Measurements from ENCODE around the gene ECEL1.

The ECEL1 gene

DNA sequence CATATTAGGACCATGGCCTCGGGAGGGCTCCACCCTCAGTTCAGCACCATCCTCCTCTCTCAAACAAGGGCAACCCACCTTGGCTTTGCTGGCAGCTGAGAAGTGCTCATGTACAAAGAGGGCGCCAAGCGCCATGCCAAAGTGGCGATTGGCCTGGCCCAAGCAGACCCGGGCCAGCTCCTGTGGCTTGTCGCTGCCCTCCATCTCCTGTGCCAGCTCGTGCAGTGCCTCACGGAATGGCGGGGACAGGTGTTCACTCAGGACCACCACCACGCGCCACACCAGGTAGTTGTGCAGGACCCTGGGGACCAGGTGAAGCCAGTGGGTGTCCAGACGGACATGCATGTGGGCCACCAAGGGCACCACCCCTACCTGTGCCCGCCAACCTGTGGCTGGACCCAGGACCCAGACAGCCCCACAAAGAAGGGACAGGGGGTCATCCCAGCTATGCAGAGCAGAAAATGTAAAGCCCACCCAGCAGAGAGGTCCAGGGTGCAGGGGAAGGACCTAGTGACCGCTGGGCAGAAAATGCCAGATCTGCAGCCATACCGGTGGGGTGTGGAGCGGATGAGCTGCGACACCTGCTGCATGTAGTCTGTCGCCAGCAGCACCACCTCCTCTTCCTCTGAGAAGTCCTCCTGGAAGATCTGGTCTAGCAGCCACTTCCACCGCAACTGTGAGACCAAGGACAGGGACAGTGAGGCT lies 3.6 kb downstream of the ECEL1 start:
- DNase-seq (ENCODE audit: low read depth in 2 of 2), result no peak

DNA sequence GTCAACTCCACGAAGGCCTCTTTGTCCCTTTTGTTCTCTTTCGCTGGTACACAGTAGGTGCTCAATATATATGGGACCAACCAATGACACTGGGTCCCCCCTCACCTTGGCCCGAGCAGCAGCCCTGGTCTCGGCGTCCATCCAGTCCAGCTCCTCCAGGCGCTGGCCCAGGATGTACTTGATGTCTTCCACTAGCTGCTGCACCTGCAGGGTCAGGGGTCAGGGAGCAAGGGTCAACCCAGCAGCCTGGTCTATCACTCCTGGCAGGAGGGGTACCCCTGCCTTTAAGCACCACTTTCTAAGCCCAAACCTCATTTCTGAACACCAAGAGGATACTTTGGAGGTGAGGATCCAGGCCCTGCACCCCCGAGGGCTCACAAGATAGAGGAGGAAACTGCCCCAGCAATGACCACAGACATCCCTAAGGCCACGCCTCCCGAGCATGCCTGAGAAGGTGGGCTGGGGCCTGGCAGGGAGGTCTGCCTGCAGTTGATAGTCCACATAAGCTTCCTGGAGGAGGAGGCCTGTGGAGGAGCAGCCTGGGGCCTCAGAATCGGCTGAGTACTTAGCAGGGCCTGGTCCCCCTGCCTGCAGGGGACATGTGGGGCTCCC lies 4.2 kb downstream of the ECEL1 start:
- no peak for DNase-seq (ENCODE audit: low read depth in 2 of 2)

DNA sequence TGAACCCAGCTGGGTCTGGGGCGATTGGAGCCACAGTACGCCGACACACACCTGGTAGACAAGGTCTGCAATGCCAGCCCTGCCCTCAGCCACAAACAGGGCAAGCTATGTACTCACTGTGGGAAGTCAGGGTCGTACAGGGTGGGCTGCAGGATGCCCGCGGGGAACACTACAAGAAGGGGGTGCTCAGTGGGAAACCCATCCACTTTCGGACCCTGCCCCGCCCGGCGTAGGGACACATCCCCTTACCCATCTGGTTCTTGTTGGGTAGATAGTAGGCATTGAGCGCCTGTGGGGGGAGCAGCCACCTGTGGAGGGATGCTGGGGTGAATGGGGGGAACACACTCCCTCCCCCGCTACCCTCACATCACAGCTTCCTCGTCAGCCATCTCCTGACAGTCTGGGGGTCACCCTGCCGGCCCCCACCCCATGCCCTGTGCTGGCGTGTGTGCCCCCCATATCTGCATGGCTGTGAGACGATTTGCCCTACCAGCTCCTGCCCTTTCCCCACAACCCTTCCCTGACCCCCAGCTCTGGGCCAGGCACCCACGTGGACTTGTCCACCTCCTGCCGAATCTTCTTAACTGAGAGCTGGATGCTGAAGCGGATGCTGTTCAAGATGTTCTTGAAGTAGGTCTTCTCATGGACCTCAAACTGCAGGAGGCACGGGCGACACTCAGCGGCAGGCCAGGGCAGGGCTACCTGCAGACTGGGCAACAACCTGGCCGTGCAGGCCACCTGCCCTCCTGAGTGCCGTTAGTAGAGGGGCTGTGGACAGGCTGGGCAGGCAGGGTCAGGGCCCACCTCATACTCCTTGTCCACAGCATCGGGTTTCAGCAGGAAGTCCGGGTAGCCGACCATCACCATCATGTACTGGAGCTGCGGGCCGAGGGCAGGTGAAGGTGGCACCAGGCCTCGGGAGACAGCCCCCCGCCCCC lies 5.1 kb downstream of the ECEL1 start:
- DNase-seq (ENCODE audit: low read depth in 2 of 2), result no peak

DNA sequence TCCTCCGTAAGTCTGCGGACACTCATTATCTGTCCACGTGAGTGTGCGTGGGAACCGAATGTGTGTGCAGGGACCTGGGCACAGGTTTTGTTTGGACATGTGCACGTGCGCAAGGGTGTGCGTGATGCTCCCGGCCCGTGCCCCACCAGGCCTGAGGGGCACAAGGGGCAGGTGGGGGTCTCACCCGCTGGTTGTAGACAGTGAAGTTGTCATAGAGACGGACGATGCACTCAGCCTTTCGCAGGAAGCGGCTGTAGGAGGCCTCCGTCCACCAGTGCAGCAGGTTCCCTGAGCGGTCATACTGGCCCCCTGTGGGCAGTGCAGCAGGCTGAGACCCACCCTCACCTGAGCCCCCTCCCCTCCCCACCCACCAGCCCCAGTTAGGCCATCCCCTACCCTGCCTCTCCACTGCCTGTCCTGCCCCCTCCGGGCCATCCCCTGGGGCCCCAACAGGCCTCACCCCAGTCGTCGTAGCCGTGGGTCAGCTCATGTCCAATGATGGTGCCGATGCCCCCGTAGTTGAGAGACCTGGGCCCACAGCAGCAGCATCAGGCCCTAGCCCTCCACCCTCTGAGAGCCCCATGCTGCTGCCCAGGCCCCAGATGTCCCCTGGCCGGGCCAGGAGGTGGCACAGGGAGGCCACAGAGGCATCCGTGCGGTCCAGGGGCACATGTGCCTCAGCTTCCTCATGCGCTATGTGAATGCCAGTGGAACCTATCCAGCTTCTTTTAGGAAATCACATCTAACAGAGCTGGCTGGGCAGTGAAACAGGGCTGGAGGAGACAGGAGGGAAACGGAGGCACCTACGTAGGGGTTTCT lies 6.1 kb downstream of the ECEL1 start:
- no peak for DNase-seq (ENCODE audit: low read depth in 2 of 2)

DNA sequence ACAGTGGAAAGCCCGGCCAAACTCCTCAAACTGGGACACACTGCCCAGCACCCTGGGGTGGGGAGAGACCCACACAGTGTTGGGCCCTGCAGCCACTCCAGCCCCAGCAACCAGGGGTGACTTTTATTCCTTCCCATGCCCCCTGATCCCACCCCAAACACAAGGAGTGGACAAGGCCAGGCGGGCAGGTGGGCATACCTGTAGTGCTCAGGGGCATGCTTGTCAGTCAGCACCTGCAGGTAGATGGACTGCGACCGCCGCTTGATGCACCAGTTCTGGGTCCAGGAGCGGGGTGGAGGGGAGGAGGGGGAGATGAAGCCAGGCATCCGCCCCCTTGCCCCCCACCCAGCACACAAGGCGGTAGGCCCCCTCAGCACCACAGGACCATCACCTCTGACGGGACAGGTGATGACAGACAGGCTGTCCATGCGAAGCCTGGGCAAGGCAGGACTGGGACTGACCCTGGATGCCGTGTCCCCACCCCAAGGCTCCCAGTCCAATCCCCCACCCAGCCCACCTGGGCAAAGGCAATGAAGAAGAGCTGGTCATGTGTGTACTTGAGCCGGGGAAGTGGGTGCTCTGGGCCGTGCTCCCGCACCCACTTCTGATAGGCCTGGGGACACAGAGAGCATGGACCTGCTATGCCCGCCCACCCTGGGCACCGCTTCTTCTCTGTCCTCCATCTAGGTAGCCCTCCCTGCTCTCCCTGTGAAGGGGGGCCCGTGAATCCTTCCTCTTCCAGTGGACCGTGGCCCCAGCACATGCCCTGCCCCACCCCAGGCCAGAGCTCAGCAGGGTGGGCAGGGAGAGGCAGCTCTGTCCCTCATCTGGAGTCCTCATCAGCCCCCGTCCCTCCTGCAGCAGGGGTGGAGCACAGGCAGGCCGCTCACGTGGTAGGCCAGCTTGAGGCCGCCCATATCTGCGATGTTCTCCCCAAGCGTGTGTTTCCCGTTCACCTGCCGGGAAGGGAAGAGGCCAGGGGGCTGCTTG lies 7.1 kb downstream of the ECEL1 start:
- DNase-seq (ENCODE audit: low read depth in 2 of 2), result no peak

DNA sequence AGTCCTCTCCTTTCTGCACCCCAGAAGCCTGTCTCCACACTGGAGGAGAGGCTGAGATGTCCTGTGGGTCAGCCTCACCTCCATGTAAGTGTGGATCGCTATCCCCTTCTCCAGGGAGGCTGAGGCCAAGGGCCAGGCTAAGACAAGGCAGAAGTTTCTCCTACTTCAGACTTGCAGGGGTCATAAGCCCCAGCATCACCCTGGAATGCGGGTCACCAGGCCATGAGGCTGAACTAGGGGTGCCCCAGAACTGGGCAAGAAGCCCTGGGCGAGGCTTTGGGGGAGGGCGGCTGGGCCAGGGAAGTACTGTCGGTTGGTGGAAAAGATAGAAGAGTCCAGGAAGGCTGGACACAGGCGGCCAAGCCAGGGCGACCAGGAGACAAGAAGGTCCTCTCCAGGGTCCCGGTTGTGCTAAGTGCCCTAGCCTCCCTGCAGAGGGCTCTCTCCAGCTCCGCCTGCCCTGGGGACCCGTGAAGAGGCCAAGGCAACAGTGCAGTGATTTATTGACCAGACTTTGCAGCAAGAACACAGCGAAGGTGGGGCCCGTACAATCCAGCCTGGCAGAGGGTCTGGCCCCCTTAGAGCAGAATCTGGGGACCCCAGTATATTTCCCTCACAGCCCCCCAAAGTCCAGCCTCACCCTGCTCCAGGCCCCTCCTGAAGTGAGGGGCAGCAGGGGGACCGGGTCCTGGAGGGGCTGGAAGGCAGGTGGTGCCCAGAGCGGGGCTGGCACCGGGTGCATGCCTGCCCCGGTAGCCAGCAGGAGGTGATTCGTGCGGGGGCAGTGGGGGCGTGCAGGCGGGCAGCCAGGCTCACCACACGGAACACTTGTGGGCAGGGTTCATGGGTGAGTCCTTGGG lies 8.1 kb downstream of the ECEL1 start:
- no peak for DNase-seq (ENCODE audit: low read depth in 2 of 2)

DNA sequence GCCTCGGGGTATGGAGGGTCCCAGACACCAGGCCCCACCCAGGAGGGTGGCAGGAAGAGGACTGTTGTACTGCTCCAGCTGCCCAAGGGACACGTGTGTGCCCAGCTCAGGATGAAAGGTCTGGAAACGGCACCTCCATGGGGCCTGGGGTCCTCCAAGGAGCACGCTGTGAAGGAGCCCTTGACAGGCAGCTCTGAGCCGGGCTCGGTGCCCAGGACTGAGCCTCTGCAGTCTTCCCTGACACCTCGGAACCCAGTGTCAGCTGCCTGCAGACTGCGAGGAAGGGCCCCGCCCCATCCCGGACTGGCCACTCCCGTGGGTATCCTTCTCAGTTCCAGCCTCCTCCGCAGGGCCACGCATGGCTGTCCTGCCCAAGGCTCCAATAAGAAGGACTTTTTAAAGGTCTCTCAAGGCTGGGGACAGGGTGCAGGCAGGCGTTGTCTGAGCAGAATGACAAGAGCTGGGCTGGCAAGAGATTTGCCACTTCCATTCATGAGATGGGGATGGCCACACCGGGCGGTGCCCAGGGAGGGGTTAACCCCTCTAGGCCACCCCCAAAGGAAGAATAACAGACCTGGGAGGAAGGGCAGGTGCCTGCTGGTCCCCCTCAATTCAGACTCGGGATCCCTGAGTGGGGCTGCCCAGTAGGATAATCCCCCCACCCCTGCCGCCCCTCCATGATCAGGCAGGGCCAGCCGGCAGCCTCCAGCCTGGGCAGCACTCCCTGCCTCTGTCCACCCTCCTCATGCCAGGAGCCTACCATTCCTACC lies 8.9 kb downstream of the ECEL1 start:
- no peak for DNase-seq (ENCODE audit: low read depth in 2 of 2)

DNA sequence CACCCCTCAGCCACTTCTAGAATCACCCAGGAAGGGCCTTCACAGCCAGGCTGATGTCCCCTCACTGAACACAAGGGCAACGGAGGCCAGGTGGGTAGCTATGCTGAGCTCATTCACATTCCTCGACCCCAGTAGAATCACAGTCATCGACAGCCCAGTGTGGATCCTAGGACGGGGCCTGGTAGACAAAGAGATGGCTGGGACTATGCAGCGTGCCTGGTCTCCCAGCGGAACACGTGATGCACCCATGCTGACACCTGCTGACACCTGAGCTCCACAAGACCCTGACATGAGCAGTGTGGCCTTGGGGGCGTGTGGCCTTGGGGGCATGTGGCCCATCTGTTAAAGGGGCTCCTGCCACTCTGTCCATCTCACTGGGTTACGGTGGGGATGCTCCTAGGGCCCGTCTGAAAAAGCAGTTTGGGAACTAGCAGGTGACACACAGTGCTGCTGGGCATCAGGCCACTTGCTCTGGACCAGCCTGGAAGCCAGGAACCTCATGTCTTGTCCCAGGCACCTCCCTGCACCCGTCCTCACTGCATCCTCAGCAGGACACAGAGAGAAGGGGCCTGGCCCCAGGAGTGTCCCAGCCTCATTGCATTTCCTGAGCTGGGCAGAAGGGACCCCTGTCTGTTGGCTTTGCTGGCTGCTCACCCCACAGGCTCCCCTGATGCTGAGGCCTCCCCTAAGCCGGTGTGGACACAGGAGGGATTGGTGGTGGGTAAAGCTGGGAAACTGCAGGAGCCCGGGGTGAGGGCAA lies 9.7 kb downstream of the ECEL1 start:
- no peak for DNase-seq (ENCODE audit: low read depth in 2 of 2)

DNA sequence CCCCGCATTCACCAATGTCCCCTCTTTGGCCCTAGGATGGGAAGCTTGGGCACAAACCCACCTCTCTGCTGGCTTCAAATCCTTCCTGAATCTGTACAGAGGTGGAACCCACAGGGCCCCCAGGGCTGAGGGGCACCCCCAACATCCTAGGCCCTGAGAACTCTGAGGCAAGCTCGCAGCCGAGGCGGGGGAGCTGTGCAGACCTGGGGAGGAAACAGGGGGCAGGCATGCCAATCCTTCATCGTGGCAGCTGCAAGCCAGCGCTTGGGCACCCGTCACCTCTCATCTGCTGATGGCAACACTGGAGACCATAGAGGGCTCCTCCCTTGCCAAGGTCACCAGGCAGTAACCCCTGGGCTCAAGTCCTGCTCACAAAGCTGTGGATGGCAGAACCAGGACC lies 10.8 kb downstream of the ECEL1 start:
- DNase-seq (ENCODE audit: low read depth in 2 of 2), result no peak

DNA sequence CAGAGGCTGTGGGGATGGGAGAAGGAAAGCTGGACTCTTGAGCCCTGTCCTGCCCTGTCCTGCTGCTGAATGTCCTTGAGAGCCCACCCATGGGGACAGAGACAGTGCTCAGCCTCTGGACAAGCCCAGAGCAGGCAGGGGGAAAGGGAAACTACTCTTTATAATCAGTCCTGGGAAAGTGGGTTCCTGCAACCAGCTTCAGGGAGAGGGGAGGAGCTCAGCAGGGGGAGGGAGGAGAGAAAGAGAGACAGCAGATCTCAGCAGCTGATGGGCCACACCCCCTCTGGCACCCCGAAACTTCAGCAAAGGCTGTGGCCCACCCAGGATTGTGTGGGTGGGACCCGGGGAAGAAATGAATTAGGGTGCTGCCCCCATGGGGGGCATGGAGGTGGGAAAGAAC lies 11.6 kb downstream of the ECEL1 start:
- no peak for DNase-seq (ENCODE audit: low read depth in 2 of 2)

DNA sequence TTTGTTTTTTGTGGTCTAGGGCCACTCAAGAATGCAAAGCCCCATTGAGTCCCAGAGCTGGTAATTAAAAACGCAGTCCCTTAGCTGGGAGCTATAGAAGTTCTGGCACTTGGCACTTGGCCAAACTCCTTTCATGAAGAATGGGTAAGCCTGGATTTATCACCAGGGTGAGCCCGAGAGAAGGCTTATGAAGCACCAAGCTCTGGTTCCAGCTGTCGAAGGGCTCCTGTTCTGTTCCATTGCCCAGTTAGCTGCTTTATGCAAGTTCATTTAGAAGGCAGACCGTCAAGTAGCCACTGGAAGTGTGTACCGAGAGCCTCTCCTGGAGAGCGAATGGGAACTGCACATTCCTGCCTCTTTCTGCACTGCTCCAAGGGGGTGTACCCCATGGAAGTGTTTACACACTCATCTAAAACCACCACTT lies 14.2 kb downstream of the ECEL1 start:
- no peak for DNase-seq (ENCODE audit: low read depth in 2 of 2)

DNA sequence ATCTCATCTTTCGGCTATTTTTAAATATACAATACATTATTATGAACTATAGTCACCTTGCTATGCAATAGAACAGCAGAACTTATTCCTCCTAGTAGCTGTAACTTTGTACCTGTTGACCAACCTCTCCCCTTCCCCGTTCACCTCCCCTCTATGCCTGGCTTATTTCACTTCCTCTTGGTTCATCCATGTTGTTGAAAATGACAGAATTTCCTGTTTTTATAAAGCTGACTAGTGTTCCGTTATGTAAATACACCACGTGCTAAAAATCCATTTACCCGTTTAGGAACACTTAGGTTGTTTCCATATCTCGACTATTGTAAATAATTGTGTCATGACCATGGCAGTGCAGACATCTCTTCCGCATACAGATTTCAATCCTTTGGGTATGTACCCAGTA lies 21.4 kb downstream of the ECEL1 start:
- no peak for DNase-seq (ENCODE audit: low read depth in 2 of 2)

DNA sequence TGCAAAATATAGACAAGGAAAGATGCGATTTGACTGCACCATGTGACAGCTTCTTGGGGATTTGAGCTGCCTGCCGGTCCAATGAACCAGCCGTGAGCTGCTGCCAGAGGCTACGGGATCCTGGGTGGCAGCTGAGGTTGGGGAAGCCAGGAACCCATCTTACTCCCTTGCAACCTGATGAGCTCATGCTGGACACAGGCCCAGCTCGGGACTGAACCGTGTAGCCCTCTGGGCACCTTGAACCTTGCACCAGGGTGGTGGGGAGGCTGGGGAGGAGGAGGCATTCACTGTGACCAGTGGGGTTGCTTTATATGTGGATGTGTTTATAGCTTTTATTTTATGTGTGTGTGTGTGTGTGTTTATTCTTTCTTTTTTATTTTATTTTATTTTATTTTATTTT lies 22.6 kb downstream of the ECEL1 start:
- DNase-seq (ENCODE audit: low read depth in 2 of 2), result no peak

DNA sequence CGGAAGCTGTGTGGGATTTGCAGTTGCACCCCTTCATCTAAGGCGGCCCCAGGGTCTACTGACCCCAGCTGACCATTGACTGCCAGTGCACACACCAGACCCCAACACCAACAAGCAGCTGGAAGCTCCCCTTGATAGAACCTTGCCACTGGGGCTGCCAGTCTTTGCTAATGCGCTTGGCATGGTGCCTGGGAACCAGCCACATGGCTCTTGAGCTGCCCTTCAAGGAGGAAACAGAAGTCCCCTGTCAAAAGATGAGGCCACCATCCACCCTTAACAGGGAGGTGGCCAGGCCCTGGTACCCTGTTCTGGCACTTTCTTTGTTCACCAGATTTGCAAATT lies 23.1 kb downstream of the ECEL1 start:
- no peak for DNase-seq (ENCODE audit: low read depth in 2 of 2)

DNA sequence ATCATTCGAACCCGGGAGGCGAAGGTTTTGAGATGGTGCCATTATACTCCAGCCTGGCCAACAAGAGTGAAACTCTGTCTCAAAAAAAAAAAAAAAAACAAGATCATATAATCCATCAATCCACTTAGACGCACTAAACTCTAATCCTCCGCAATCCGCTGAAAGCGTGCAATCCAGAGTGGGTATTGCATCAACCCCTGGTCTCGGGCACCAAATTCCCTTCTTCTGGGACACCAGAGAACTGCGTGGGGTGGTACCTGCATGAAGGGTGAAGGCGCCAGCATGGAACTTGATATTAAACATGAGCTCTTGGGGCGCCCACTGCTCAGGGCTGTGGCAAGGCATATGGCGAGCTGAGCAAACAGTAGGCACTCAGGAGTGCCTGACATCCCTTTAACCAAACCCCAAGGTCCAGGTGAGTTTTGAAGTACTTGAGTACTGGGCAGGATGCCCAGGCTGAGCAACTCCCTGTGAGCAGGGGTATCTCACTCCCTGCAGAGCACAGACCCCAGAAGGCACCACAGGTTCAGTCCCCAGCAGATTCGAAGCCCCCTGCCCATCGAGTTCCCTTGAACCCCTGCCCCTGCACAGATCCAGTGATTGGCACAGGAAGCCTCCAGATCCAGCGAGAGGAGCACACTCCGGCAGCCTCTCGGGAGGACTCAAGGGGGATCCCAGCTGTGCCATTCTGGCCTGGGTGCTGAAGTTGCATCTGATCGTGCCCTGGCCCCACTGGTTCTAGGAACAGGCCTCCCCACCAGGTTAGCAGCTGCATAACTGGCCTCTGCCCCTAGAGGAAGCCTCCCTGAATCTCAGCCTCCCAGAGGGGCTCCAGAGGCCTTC lies 23.7 kb downstream of the ECEL1 start:
- no peak for DNase-seq (ENCODE audit: low read depth in 2 of 2)

DNA sequence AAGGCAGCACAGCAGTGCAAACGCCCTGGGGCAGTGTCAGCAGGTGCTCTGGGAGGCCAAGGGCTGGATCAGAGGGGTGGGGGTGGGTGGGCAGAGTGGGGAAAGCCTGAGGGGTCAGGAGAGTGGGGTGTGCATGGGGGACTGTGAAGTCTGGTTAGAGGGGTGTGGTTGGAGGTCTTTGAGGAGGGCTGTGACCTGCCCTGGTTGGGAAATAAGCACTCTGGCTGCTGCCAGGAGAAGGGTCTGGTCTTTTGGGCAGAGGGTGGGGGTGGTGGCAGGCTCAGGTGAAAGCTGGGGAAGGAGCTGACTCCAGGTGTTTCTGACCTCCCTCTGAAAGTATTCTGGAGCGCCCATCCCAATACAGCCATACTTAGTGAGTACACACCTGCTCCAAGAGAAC lies 27.5 kb downstream of the ECEL1 start:
- DNase-seq (ENCODE audit: low read depth in 2 of 2), result no peak

DNA sequence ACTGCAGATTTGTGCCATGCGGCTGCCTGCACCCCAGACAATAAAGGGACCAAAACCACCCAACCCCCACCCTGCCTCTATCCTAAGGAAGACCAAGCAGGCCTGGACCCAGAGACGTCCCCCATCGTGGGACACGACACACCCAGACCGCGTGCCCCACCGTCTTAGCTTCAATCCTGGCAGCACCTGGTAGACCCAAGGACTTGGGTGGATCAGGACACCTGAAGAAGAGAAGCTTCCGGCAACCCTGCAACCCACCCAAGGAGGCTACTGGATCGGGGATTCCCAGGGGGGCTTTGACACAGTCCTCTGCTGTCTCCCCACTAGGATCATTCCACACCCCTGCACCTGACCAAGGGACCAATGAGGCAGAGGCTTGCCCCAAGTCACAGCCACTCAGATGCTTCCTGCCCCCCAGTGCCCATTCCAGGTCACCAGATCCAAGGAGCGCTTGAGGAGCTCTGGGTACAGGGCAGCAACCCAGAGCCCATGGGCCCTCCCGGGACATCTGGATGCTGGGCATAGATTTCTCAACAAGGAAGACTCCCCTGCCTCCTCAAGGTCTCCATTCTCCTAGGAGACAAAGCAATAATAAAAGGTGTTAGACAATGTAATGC lies 28.1 kb downstream of the ECEL1 start:
- no peak for DNase-seq (ENCODE audit: low read depth in 2 of 2)
